Measurements from ENCODE around the gene NREP.

The NREP gene

GRCh38 chr5:111756581-111757354 lies at the start of gene NREP:
Gene NREP, minus strand, starts transcription at chr5:111757194. Its CDS starts 1,422 bp downstream, at chr5:111755772.
- in situ Hi-C loops (cut with MboI; ENCODE audit: low sequenced_read_pairs): no loop called here

- in situ Hi-C loops (cut with MboI; ENCODE audit: low sequenced_read_pairs): no loop called here
These were observed 49.8 kb upstream of the NREP start for GRCh38 chr5:111806753-111807152.

- in situ Hi-C loops (cut with MboI; ENCODE audit: low sequenced_read_pairs): no loop called here
These were observed 49.2 kb upstream of the NREP start for GRCh38 chr5:111806156-111806555.

GRCh38 chr5:111805071-111805470 lies 48.1 kb upstream of the NREP start:
- in situ Hi-C loops (cut with MboI; ENCODE audit: low sequenced_read_pairs): no loop called here

GRCh38 chr5:111800351-111800750 lies 43.4 kb upstream of the NREP start:
- in situ Hi-C loops (cut with MboI; ENCODE audit: low sequenced_read_pairs): no loop called here

- in situ Hi-C loops (cut with MboI; ENCODE audit: low sequenced_read_pairs): no loop called here
These were observed 38.1 kb upstream of the NREP start for GRCh38 chr5:111795142-111795541.

GRCh38 chr5:111792471-111793058 lies 35.6 kb upstream of the NREP start:
- in situ Hi-C loops (cut with MboI; ENCODE audit: low sequenced_read_pairs): no loop called here

GRCh38 chr5:111790295-111790694 lies 33.3 kb upstream of the NREP start:
- in situ Hi-C loops (cut with MboI; ENCODE audit: low sequenced_read_pairs): no loop called here

GRCh38 chr5:111787006-111787405 lies 30.0 kb upstream of the NREP start:
- in situ Hi-C loops (cut with MboI; ENCODE audit: low sequenced_read_pairs): no loop called here

GRCh38 chr5:111784491-111785181 lies 27.6 kb upstream of the NREP start:
- in situ Hi-C loops (cut with MboI; ENCODE audit: low sequenced_read_pairs): no loop called here

- in situ Hi-C loops (cut with MboI; ENCODE audit: low sequenced_read_pairs): no loop called here
These were observed 26.5 kb upstream of the NREP start for GRCh38 chr5:111783537-111783936.

- in situ Hi-C loops (cut with MboI; ENCODE audit: low sequenced_read_pairs): no loop called here
These were observed 25.2 kb upstream of the NREP start for GRCh38 chr5:111782216-111782615.

GRCh38 chr5:111781200-111781599 lies 24.2 kb upstream of the NREP start:
- in situ Hi-C loops (cut with MboI; ENCODE audit: low sequenced_read_pairs): no loop called here

GRCh38 chr5:111779922-111780292 lies 22.9 kb upstream of the NREP start:
- in situ Hi-C loops (cut with MboI; ENCODE audit: low sequenced_read_pairs): no loop called here

GRCh38 chr5:111779260-111779921 lies 22.4 kb upstream of the NREP start:
- in situ Hi-C loops (cut with MboI; ENCODE audit: low sequenced_read_pairs): no loop called here

- in situ Hi-C loops (cut with MboI; ENCODE audit: low sequenced_read_pairs): no loop called here
These were observed 20.2 kb upstream of the NREP start for GRCh38 chr5:111776913-111777781.

- in situ Hi-C loops (cut with MboI; ENCODE audit: low sequenced_read_pairs): no loop called here
These were observed 18.2 kb upstream of the NREP start for GRCh38 chr5:111775224-111775623.

- in situ Hi-C loops (cut with MboI; ENCODE audit: low sequenced_read_pairs): no loop called here
These were observed 17.5 kb upstream of the NREP start for GRCh38 chr5:111774525-111774924.

GRCh38 chr5:111772456-111773122 lies 15.6 kb upstream of the NREP start:
- in situ Hi-C loops (cut with MboI; ENCODE audit: low sequenced_read_pairs): no loop called here

- in situ Hi-C loops (cut with MboI; ENCODE audit: low sequenced_read_pairs): no loop called here
These were observed 12.5 kb upstream of the NREP start for GRCh38 chr5:111769541-111769940.
